ENCODE results near the gene ADAM12. TPM values are rescaled to one million over a fixed set of nuclear protein-coding genes. Genes with fewer than 3 reads are reported as not detected.
A peak's percentile ranks its signal among the peaks of the same experiment; 100 is the strongest.
"Not testable (repeated sequence)": the region's sequence is repeated elsewhere in the genome, so short reads cannot be mapped to it uniquely, and the experiment has no call there.

The ADAM12 gene
- total and polyA plus RNA-seq, 11 donors: 0.04 to 11.2 (median 0.82) TPM; not detected in 1

- ATAC-seq (peak in 3 of 4 donors; percentile 45 to 72 (median 62)), DNase-seq (peak in 1 of 5 donors; percentile 32)
- TF ChIP-seq POLR2A (IDR thresholded peaks at IDR 0.05): no peak
- peak; percentile 50 to 86 (median 70) for TF ChIP-seq CTCF (IDR thresholded peaks at IDR 0.05)
- no peaks in the 10 kb centered on the region for H3K36me3 ChIP-seq
- H3K27me3 ChIP-seq: no peaks in the 10 kb centered on the region
- no peaks in the 10 kb centered on the region for H3K9me3 ChIP-seq
- no peak overlapping the region for H3K4me3 ChIP-seq
- 7 to 15% (median 12%) methylated on average over 6 of the region's 6 CpGs for WGBS, 4 donors
- intact Hi-C loops (cut with DNase I): loop anchor here (1.0 to 10.0 kb wide), 15 partner anchors 115 to 1872 kb away; partner anchors contain the start of gene ADAM12 (in 5 of the 10)
- H3K27ac ChIP-seq: no peak overlapping the region
- no peaks in the 10 kb centered on the region for H3K4me1 ChIP-seq
Measured at GRCh38 chr10:125982260-125982948, 405.9 kb downstream of the ADAM12 start.

DNA sequence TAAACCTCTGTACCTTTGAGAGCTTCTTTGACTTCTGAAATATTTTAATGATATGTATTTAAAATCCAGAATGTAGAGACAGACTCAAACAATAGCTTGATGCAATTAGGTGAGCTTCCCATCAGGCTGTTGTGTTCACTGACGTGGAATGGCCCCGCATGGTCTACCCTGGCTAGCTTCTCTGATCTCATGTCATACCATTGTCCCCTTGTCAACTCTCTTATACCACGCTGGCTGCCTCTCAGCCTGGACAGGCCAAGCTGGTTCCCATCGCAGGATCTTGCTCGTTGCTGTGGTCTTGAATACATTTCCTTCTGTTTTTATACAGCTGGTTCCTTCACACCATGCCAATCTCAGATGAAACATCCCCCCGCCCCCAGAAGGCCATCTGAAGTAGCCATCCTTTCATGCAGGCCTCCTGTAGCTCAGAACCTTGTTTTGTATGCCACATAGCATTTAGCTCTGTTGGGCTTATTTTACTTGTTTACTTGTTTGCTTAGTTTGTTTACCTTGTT is 407.7 kb downstream of the ADAM12 start:
- ATAC-seq: no peak

GRCh38 chr10:125979976-125980375 is 408.3 kb downstream of the ADAM12 start:
- ATAC-seq: no peak
- intact Hi-C loops (cut with DNase I): loop anchor here (2.0 to 10.0 kb wide), 12 partner anchors 115 to 1875 kb away; partner anchors contain the start of gene ADAM12 (in 5 of the 10)
- no peaks in the 10 kb centered on the region for H3K27me3 ChIP-seq
- no peak for TF ChIP-seq POLR2A (IDR thresholded peaks at IDR 0.05)
- no peak for TF ChIP-seq CTCF (IDR thresholded peaks at IDR 0.05)
- no peak for DNase-seq
- no peaks in the 10 kb centered on the region for H3K36me3 ChIP-seq
- no peak overlapping the region for H3K27ac ChIP-seq
- 78 to 92% (median 84%) methylated on average over 7 of the region's 7 CpGs for WGBS, 4 donors
- H3K4me3 ChIP-seq: no peak overlapping the region
- H3K4me1 ChIP-seq: no peaks in the 10 kb centered on the region
- H3K9me3 ChIP-seq: peaks cover 0 to 2% (median 0%) of the 10 kb centered on the region in 12 donors

More for the DNA sequence above, 407.7 kb downstream of the ADAM12 start:
- H3K36me3 ChIP-seq: no peaks in the 10 kb centered on the region
- WGBS, 4 donors: 66 to 83% (median 75%) methylated on average over 6 of the region's 6 CpGs
- no peak for DNase-seq
- TF ChIP-seq POLR2A (IDR thresholded peaks at IDR 0.05) (no peak), CTCF (IDR thresholded peaks at IDR 0.05) (no peak)
- no peak overlapping the region for H3K4me3 ChIP-seq
- H3K9me3 ChIP-seq: no peaks in the 10 kb centered on the region
- no peaks in the 10 kb centered on the region for H3K4me1 ChIP-seq
- intact Hi-C loops (cut with DNase I): loop anchor here (2.0 to 10.0 kb wide), 11 partner anchors 116 to 1874 kb away; partner anchors contain the start of gene ADAM12 (in 5 of the 10)
- H3K27ac ChIP-seq: no peak overlapping the region
- H3K27me3 ChIP-seq: no peaks in the 10 kb centered on the region

DNA sequence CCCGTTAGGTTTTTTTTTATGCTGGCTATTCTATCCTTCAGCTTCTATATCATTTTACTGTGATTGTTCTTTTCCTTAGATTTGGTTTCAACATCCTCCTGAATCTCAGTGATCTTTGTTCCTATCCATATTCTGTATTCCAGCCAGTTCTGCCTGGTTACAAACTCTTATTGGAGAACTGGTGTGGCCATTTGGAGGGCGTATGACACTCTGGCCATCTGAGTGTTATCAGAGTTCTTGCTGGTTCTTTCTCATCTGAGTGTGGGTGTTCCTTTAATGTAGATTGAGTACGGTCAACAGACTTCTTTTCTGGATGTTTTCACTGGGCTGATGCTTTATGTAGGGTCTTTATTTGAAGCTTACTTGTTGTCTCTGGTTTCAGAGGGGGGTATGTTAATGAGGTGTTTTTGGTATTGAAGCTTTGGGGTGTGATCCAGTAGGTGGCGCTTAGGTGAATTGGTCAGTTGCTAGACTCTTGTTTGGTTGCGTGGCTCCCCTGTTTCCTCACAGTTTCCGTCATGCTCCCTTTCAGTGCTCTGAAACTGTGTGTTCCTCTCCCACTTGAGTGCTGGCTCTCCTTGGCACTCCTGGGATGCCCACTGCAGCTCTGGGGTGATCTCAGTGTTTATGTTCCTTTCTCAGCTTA is 411.2 kb downstream of the ADAM12 start:
- intact Hi-C loops (cut with DNase I): no loop called here
- Histone ChIP-seq H3K4me3 (no peak overlapping the region), H3K4me1 (no peaks in the 10 kb centered on the region), H3K27me3 (no peaks in the 10 kb centered on the region), H3K27ac (no peak overlapping the region), H3K36me3 (no peaks in the 10 kb centered on the region), H3K9me3 (peaks cover 0 to 3% (median 0%) of the 10 kb centered on the region in 12 donors)
- no peak for TF ChIP-seq CTCF (IDR thresholded peaks at IDR 0.05)
- no peak for TF ChIP-seq POLR2A (IDR thresholded peaks at IDR 0.05)
- DNase-seq (no peak), ATAC-seq (no peak)
- WGBS, 4 donors: 85 to 90% (median 87%) methylated on average over 6 of the region's 6 CpGs

GRCh38 chr10:125970077-125970630 is 418.1 kb downstream of the ADAM12 start:
- H3K27me3 ChIP-seq; H3K4me1 ChIP-seq; ATAC-seq; intact Hi-C loops (cut with DNase I); H3K4me3 ChIP-seq; H3K27ac ChIP-seq; DNase-seq; H3K36me3 ChIP-seq; H3K9me3 ChIP-seq: not testable (repeated sequence)
- 89 to 95% (median 93%) methylated on average over 28 to 36 of the region's 36 CpGs for WGBS, 4 donors
